K562 (cell line): ENCODE results near the gene PRCC. TPM values are rescaled to one million over a fixed set of nuclear protein-coding genes. Genes with fewer than 3 reads are reported as not detected.
A peak's percentile ranks its signal among the peaks of the same experiment; 100 is the strongest.

Source experiments
- CAMTA2 ChIP-seq: fragments of 250-450 bp; sonication (Bioruptor Pico); conservative IDR thresholded peaks from 2 replicates; pipeline ENCODE4 v1.5.1; 2022
- GMEB1 ChIP-seq: fragments of 250-450 bp; sonication (Bioruptor Pico); IDR thresholded peaks from 2 replicates; pipeline ENCODE4 v1.4.0; 2020; ENCODE audit warnings: mild to moderate bottlenecking
- HBP1 ChIP-seq: fragments of 450-650 bp; formaldehyde crosslinking; IDR thresholded peaks from 2 replicates; pipeline ENCODE4 v1.4.0; 2022; ENCODE audit warnings: missing genetic modification characterization
- HDAC2 ChIP-seq: fragments of 450-650 bp; IDR thresholded peaks from 2 replicates; pipeline ENCODE4 v1.6.1; 2016; ENCODE audit warnings: mild to moderate bottlenecking
- IFI16 ChIP-seq: fragments of 250-450 bp; sonication (Bioruptor Pico); IDR thresholded peaks from 2 replicates; pipeline ENCODE4 v2.1.2; 2022; ENCODE audit warnings: mild to moderate bottlenecking, inconsistent platforms
- MAZ ChIP-seq, 2 experiments: fragments of 450-650 bp in 1 of 2; sonication (generic) in 1 of 2; formaldehyde crosslinking; IDR thresholded peaks in 1 of 2; conservative IDR thresholded peaks in 1 of 2; 2 replicates each; pipeline versions ENCODE4 v1.4.0 to v1.5.0; 2020; ENCODE audit warnings: mild to moderate bottlenecking in 1 of 2, missing genetic modification reagents in 1 of 2
- MTA3 ChIP-seq: fragments of 450-650 bp; formaldehyde crosslinking; IDR thresholded peaks from 2 replicates; pipeline ENCODE4 v1.6.1; 2017; ENCODE audit warnings: mild to moderate bottlenecking, borderline replicate concordance
- NUFIP1 ChIP-seq: fragments of 450-650 bp; IDR thresholded peaks from 2 replicates; pipeline ENCODE4 v1.6.1; 2018; ENCODE audit not compliant: partially characterized antibody
- SMARCE1 ChIP-seq: fragments of 450-650 bp; IDR thresholded peaks from 2 replicates; pipeline ENCODE4 v1.7.1; 2016; ENCODE audit warnings: mild to moderate bottlenecking
- TFAP4 ChIP-seq: sonication (generic); formaldehyde crosslinking; IDR thresholded peaks from 2 replicates; pipeline ENCODE4 v1.8.0; 2022; ENCODE audit warnings: missing genetic modification reagents, mild to moderate bottlenecking, moderate library complexity, borderline replicate concordance
- WHSC1 ChIP-seq: IDR thresholded peaks from one replicate; pipeline ENCODE4 v1.6.1; 2012; ENCODE audit warnings: low read length, control low read depth, inconsistent platforms
- ZBTB34 ChIP-seq: fragments of 250-450 bp; sonication (Bioruptor Pico); IDR thresholded peaks from 2 replicates; pipeline ENCODE4 v1.8.0; 2021; ENCODE audit warnings: mild to moderate bottlenecking, moderate library complexity
- ZFP91 ChIP-seq: sonication (generic); formaldehyde crosslinking; IDR thresholded peaks from 2 replicates; pipeline ENCODE4 v1.8.0; 2022; ENCODE audit warnings: mild to moderate bottlenecking, missing genetic modification reagents
- ZNF592 ChIP-seq: fragments of 450-650 bp; IDR thresholded peaks from 2 replicates; pipeline ENCODE4 v1.6.1; 2017; ENCODE audit warnings: antibody characterized with exemption, mild to moderate bottlenecking
- ZNF644 ChIP-seq: fragments of 200-800 bp; sonication (Bioruptor generic); IDR thresholded peaks from 2 replicates; pipeline ENCODE4 v1.6.1; 2016; ENCODE audit warnings: low read depth, missing genetic modification characterization, missing compliant biosample characterization
- ZNF766 ChIP-seq: fragments of 200-800 bp; sonication (Bioruptor generic); conservative IDR thresholded peaks from 2 replicates; pipeline ENCODE4 v1.6.1; 2016; ENCODE audit warnings: missing genetic modification characterization, missing compliant biosample characterization
- polyA plus RNA-seq, 8 experiments: library from polyadenylated mRNA; depleted of rRNA in 4 of 8; stranded (reverse) in 5 of 8; unstranded in 3 of 8; fragments of >200 nt; fragmentation: Nextera tagmentation in 2 of 8; fragmentation: Illumina TruSeq in 1 of 8; extraction: Ambion mirVana in 2 of 8; extraction: Trizol in 1 of 8; gene quantifications; 2 replicates each; pipeline versions ENCODE4 v1.2.1 to v1.2.3, GENCODE V29; 2011 to 2014; ENCODE audit warnings: inconsistent platforms in 1 of 8, missing spikeins in 1 of 8
- total RNA-seq, 7 experiments: library from RNA; depleted of rRNA in 6 of 7; stranded (reverse); fragments of >200 nt in 6 of 7; fragmentation: Illumina TruSeq in 2 of 7; extraction: Trizol in 2 of 7; gene quantifications; 2 replicates each; pipeline versions ENCODE4 v1.2.1 to v1.2.3, GENCODE V29; 2011 to 2021; ENCODE audit warnings: low replicate concordance in 1 of 7

The PRCC gene
- total and polyA plus RNA-seq, 9 of the 15 experiments (the other 6 are each of a cell fraction or from before 2014, with no cell fraction given), result 23.9 to 201 (median 41.1) TPM

GRCh38 chr1:156755527-156755950, 11.8 kb upstream of the PRCC start (continued):
- 0 out of 2 replicates have a peak, but pooled peaks have one; percentile 39 for TF ChIP-seq GMEB1 (CRISPR knock-in tag)
- TF ChIP-seq IFI16 (CRISPR knock-in tag), result peak; percentile 92
- peak; percentile 73; the same call in 1 of the 2 replicates for TF ChIP-seq ZNF644 (tag)
- TF ChIP-seq ZBTB34 (CRISPR knock-in tag), result peak; percentile 69; the same call in 1 of the 2 replicates
- TF ChIP-seq MAZ (CRISPR knock-in tag; conservative IDR thresholded peaks at IDR 0.05 in 1 of 2, IDR thresholded peaks at IDR 0.05 in 1 of 2), result peak in 1 of 2 experiments; percentile 87; a peak in 2 of 4 replicates
- TF ChIP-seq CAMTA2 (CRISPR knock-in tag), result 0 out of 2 replicates have a peak, but pooled peaks have one; percentile 69
- TF ChIP-seq WHSC1, result no peak
- TF ChIP-seq HBP1 (CRISPR knock-in tag), result peak; percentile 74; the same call in 1 of the 2 replicates
- no peak for TF ChIP-seq TFAP4 (CRISPR knock-in tag)
- peak; percentile 47; the same call in 1 of the 2 replicates for TF ChIP-seq SMARCE1
- peak; percentile 100 for TF ChIP-seq ZNF592
- 0 out of 2 replicates have a peak, but pooled peaks have one; percentile 32 for TF ChIP-seq HDAC2
- peak; percentile 87 for TF ChIP-seq ZNF766 (CRISPR knock-in tag)
- peak; percentile 61; the same call in 1 of the 2 replicates for TF ChIP-seq MTA3
- no peak for TF ChIP-seq NUFIP1
- TF ChIP-seq ZFP91 (CRISPR knock-in tag), result no peak
